ENCODE measurements around the gene FLRT1.

FLRT1 gene

GRCh38 chr11:64022125-64022784, 13.5 kb upstream of the FLRT1 start:
- TF ChIP-seq, protein P1, sequence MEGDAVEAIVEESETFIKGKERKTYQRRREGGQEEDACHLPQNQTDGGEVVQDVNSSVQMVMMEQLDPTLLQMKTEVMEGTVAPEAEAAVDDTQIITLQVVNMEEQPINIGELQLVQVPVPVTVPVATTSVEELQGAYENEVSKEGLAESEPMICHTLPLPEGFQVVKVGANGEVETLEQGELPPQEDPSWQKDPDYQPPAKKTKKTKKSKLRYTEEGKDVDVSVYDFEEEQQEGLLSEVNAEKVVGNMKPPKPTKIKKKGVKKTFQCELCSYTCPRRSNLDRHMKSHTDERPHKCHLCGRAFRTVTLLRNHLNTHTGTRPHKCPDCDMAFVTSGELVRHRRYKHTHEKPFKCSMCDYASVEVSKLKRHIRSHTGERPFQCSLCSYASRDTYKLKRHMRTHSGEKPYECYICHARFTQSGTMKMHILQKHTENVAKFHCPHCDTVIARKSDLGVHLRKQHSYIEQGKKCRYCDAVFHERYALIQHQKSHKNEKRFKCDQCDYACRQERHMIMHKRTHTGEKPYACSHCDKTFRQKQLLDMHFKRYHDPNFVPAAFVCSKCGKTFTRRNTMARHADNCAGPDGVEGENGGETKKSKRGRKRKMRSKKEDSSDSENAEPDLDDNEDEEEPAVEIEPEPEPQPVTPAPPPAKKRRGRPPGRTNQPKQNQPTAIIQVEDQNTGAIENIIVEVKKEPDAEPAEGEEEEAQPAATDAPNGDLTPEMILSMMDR (IDR thresholded peaks at IDR 0.05), result no peak
- Histone ChIP-seq H3K4me3 (ENCODE audit: low read depth in 1 of 2, low read length in 1 of 2) (no peak overlapping the region), H3K4me1 (ENCODE audit: control insufficient read depth in 1 of 2, insufficient read depth in 1 of 2, low read depth in 1 of 2, low read length in 1 of 2) (no peaks in the 10 kb centered on the region), H3K27me3 (no peaks in the 10 kb centered on the region), H3K9me3 (no peaks in the 10 kb centered on the region), H3K36me3 (no peaks in the 10 kb centered on the region), H3K27ac (no peak overlapping the region)

- peaks cover 10 to 15% of the 10 kb centered on the region in 2 experiments for H3K4me1 ChIP-seq (ENCODE audit: control insufficient read depth in 1 of 2, insufficient read depth in 1 of 2, low read depth in 1 of 2, low read length in 1 of 2)
Measured at GRCh38 chr11:64023712-64024710, 11.7 kb upstream of the FLRT1 start.

DNA sequence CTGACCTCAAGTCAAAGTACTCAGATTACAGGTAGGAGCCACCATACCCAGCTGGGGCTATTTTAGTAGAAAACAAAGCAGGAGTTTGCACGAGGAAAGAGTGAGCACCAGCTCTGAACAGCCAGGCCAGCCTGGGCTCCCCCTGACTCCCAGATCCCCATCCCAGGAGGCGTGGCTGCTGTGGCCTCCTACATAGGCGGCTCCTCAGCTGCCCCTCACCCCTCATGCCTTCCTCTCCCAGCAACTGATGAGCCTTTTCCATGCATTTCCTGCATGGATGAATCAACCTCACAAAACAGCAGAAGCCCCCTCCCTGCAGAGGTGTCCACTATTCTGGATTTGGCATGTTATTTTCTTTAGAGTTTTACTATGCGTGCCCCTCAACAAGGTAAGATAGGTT, 10.5 kb upstream of the FLRT1 start:
- H3K4me1 ChIP-seq (ENCODE audit: control insufficient read depth in 1 of 2, insufficient read depth in 1 of 2, low read depth in 1 of 2, low read length in 1 of 2), result peaks cover 10 to 15% of the 10 kb centered on the region in 2 experiments
- H3K27me3 ChIP-seq, result peaks cover 2% of the 10 kb centered on the region
- H3K36me3 ChIP-seq, result no peaks in the 10 kb centered on the region
- no peak overlapping the region for H3K4me3 ChIP-seq (ENCODE audit: low read depth in 1 of 2, low read length in 1 of 2)
- H3K27ac ChIP-seq, result no peak overlapping the region
- no peaks in the 10 kb centered on the region for H3K9me3 ChIP-seq
- TF ChIP-seq, protein P1 (IDR thresholded peaks at IDR 0.05), result no peak

More at GRCh38 chr11:64023712-64024710, 11.7 kb upstream of the FLRT1 start:
- H3K4me3 ChIP-seq (ENCODE audit: low read depth in 1 of 2, low read length in 1 of 2), result no peak overlapping the region
- H3K27ac ChIP-seq, result no peak overlapping the region
- TF ChIP-seq, protein P1 (IDR thresholded peaks at IDR 0.05), result no peak
- H3K9me3 ChIP-seq, result no peaks in the 10 kb centered on the region
- H3K27me3 ChIP-seq, result peaks cover 2% of the 10 kb centered on the region
- no peaks in the 10 kb centered on the region for H3K36me3 ChIP-seq

- peaks cover 2% of the 10 kb centered on the region for H3K27me3 ChIP-seq
- no peaks in the 10 kb centered on the region for H3K9me3 ChIP-seq
- H3K36me3 ChIP-seq, result no peaks in the 10 kb centered on the region
- H3K27ac ChIP-seq, result no peak overlapping the region
- H3K4me1 ChIP-seq (ENCODE audit: control insufficient read depth in 1 of 2, insufficient read depth in 1 of 2, low read depth in 1 of 2, low read length in 1 of 2), result peaks cover 10 to 15% of the 10 kb centered on the region in 2 experiments
- H3K4me3 ChIP-seq (ENCODE audit: low read depth in 1 of 2, low read length in 1 of 2), result no peak overlapping the region
- TF ChIP-seq, protein P1 (IDR thresholded peaks at IDR 0.05), result no peak
Measured at GRCh38 chr11:64026575-64027205, 9.0 kb upstream of the FLRT1 start.

- Histone ChIP-seq H3K4me3 (ENCODE audit: low read depth in 1 of 2, low read length in 1 of 2) (no peak overlapping the region), H3K27ac (peak overlapping the region; percentile 5)
Measured at GRCh38 chr11:64027651-64028397, 7.9 kb upstream of the FLRT1 start.

More at GRCh38 chr11:64027651-64028397, 7.9 kb upstream of the FLRT1 start:
- Histone ChIP-seq H3K9me3 (no peaks in the 10 kb centered on the region), H3K4me1 (ENCODE audit: control insufficient read depth in 1 of 2, insufficient read depth in 1 of 2, low read depth in 1 of 2, low read length in 1 of 2) (peaks cover 10 to 15% of the 10 kb centered on the region in 2 experiments), H3K27me3 (peaks cover 12% of the 10 kb centered on the region), H3K36me3 (no peaks in the 10 kb centered on the region)
- TF ChIP-seq, protein P1 (IDR thresholded peaks at IDR 0.05), result no peak

Measured in neutrophil (primary cell).